Astrocyte of the cerebellum (primary cell): ENCODE data around the gene MYO15B.

ENCODE experiments used
- DNase-seq: peaks from one replicate; pipeline ENCODE4 v3.0.0-alpha.2; 2011; ENCODE audit warnings: low read depth
- H3K4me3 ChIP-seq: 2 replicates; pipeline ENCODE4 v1.5.1; 2011; ENCODE audit warnings: mild to moderate bottlenecking, low read depth, low read length, moderate library complexity
- in situ Hi-C: cut with HindIII; loops from 2 replicates; pipeline ENCODE4 v1.10.0; 2017; ENCODE audit warnings: low sequenced_read_pairs
- TF ChIP-seq, protein P1 (sequence below): IDR thresholded peaks from 2 replicates; pipeline ENCODE4 v1.5.1; 2012; ENCODE audit warnings: low read length, low read depth, moderate library complexity, mild to moderate bottlenecking; ENCODE audit errors: missing control alignments

Gene MYO15B

DNA sequence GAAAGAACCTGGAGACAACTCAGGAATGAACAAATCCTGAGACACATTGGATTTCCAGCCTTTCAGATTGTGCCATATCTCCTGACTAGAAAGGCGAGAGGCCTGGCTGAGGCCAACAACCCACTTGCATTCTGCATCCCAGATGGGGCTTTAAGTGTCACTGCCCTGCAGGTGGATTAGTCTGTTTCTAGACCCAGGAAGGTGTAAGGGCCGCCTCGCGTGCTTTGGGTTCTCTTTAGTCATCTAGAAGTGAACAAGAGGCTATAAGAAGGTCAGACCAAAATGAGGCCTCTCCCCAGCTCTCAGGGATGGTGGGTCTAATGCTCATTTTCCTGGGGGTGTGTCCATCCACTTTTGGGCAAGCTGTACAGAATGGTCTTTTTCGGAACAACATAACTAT is 84.4 kb downstream of the MYO15B start:
- no peak overlapping the region for H3K4me3 ChIP-seq
- TF ChIP-seq, protein P1, sequence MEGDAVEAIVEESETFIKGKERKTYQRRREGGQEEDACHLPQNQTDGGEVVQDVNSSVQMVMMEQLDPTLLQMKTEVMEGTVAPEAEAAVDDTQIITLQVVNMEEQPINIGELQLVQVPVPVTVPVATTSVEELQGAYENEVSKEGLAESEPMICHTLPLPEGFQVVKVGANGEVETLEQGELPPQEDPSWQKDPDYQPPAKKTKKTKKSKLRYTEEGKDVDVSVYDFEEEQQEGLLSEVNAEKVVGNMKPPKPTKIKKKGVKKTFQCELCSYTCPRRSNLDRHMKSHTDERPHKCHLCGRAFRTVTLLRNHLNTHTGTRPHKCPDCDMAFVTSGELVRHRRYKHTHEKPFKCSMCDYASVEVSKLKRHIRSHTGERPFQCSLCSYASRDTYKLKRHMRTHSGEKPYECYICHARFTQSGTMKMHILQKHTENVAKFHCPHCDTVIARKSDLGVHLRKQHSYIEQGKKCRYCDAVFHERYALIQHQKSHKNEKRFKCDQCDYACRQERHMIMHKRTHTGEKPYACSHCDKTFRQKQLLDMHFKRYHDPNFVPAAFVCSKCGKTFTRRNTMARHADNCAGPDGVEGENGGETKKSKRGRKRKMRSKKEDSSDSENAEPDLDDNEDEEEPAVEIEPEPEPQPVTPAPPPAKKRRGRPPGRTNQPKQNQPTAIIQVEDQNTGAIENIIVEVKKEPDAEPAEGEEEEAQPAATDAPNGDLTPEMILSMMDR, result no peak
- in situ Hi-C loops, result no loop called here
- DNase-seq, result no peak

DNA sequence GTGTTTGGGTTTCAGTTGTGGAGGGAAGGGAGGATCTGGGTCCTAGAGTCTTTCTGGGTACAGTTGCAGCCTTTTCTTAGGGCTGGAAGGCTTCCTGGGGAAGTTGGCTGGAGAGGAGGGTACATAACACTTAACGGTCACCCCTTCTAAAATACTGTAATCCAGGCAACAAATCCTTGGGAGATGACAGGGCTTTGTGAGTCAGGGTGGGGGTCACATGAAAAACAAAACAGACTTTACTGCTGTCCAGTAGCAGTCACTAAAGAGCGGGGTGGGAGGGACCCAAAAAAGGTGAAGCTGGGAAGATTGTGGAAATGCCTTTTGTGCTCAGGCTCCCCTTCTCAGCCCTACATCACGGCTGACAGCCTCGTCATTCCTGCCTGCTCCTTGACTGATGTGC is 85.9 kb downstream of the MYO15B start:
- H3K4me3 ChIP-seq, result no peak overlapping the region
- no peak for DNase-seq
- in situ Hi-C loops, result no loop called here
- TF ChIP-seq, protein P1, result no peak
